ENCODE measurements around the gene ADAMTSL2.

ADAMTSL2 gene

DNA sequence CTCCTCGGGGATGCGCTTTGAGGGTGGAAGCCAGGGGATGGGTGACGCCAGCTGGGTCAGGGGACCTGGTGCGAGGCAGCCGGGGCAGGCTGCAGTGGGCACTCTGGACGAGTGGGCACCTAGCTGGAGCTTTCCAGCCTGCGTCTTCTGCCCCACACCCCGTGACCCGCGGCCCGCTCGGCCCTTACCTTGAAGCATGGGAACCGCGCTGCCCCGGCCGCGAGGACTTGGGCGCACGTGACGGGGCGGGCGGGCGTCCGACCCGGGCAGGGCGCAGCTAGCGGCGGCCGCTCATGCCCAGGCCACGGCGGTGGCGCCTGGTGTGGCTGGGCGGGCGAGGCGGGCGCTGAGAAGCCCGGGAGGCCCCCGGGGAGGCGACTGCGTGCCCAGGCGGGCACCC is 74.4 kb downstream of the ADAMTSL2 start:
- DNase-seq = no peak

DNA sequence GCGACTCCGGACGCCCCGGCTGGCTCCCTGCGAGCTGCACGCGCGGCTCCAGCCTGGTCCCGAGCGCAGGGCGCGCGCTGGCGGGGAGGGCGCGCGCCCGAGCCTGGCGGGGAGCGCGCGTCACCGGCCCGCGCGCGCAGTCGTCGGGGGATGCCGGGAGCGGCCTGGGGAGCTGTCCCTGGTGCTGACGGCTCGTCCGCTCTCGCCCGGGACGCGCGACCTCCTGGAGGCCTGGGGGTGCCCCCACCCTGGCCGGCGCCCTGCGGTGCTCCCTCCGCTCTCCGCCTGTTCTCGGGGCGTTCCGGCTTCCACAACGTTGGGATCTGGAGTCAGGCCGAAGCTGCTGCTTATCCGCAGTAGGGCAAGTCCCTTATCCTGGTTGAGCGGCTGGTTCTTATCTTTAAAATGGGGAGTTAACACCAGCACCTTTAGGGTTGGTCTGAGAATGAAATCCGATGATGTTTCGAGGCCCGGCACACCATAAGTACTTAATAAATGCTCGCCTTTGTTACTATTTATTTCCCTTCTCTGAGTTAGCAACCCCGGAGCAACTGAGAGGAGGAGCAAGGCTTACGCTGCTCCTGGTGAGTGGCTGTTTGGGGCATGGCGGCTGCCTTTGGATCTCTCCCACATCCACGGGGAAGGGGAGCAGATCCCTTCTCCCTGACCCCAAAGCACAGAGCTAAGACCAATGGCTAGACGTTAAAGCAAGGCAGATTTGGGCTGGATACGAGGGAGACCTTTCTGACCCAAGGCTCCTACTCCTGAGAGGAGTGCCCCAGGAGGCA is 75.0 kb downstream of the ADAMTSL2 start, which contains the start of gene FAM163B:
FAM163B (minus strand) TSS at position 79 of the 788 bp plus-strand sequence. CDS start 29,166 bp downstream, outside the sequence.
- DNase-seq = peak; percentile 8 to 53 (median 21)

GRCh38 chr9:133610845-133611244 is 76.3 kb downstream of the ADAMTSL2 start:
- DNase-seq = no peak

DNA sequence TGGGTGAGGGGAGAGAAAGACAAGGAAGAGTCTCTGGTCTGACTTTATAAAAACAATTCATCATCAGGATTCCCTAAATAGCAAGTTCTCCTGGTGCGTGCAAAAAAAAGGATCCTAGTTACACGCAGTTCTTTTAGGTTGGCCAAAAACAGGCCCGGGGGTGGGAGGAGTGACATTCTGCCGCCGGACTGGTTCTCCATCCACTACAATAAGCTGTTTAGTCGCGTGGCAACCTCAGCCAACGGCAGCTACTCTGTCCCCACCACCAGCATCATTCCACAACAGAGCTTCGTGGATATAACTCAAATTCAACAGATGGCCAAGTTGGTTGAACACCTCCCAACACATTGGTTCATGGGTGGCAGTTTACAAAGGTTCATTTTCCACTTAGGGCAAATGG is 77.5 kb downstream of the ADAMTSL2 start:
- no peak for DNase-seq

DNA sequence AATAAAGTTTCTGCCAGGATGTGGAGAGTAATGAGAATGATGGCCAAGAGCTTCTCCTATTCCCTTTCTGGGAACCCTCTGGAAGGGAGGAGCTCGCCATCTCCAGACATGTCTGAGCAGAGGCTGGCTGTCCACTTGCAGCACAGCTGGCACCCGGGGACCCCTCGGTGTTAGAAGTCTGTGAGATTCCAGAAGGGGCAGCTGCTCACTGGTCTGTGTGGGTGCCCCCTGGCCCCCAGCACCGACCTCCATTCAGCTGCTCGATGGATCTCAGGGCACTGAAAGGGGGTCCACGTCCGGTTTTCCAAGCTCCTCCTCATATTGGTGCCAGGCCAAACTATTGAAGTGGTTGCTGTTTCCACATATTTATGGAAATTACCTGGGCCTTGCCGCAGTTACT is 78.3 kb downstream of the ADAMTSL2 start:
- no peak for DNase-seq

DNA sequence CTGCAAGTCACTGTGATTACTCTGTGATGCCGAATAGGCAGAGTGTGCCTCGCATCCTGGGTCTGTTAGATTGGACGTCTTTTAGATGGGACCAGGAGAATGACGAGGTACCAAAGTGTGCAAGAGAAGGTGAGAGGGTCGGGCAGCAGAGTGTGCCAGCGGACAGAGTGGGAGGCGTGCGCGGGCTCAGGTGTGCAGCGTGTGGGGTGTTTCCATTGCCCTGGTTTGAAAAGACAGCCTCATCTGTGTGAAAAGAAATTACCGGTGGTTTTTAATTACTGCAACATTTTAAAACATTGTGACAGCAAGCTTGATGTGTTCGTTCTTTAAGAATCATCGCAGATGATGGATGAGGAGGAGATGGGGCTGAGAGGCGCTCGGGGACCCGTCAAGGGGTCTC is 78.9 kb downstream of the ADAMTSL2 start:
- DNase-seq = no peak

GRCh38 chr9:133614056-133614455 is 79.6 kb downstream of the ADAMTSL2 start:
- no peak for DNase-seq

- no peak for DNase-seq
Measured at GRCh38 chr9:133614678-133615077, 80.2 kb downstream of the ADAMTSL2 start.

GRCh38 chr9:133615186-133615585 is 80.7 kb downstream of the ADAMTSL2 start:
- no peak for DNase-seq

DNA sequence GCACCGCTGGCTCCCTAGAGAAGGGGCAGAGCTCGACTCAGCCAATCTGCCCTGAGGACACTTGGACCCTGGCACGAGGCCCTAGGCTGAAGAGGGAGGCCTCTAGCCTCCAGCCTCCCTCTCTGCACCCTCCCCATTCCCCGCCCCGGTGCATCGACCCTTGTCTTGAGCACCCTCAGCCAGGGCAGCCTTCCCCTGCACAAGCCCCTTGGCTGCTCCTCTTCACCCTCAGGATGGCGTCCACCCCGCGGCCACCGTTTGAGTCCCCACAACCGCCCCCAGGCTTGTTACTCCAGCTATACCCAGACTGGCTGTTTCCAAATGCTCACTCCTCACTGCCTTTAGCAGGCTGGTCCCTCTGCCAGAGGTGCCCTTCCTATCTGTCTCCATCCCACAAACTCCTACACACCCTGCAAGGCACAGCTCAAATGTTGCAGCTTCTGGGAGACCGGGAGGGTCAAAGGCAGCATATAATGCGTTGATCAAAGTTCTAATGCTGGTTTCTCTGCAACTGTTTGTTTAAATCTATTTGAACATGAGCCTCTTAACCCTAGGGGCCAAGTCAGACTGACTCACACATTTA is 81.2 kb downstream of the ADAMTSL2 start:
- no peak for DNase-seq

GRCh38 chr9:133616643-133617405 is 82.3 kb downstream of the ADAMTSL2 start:
- no peak for DNase-seq

- no peak for DNase-seq
Measured at GRCh38 chr9:133618726-133619125, 84.2 kb downstream of the ADAMTSL2 start.

- DNase-seq = peak; percentile 3 to 60 (median 38)
Measured at GRCh38 chr9:133619791-133620190, 85.3 kb downstream of the ADAMTSL2 start.

DNA sequence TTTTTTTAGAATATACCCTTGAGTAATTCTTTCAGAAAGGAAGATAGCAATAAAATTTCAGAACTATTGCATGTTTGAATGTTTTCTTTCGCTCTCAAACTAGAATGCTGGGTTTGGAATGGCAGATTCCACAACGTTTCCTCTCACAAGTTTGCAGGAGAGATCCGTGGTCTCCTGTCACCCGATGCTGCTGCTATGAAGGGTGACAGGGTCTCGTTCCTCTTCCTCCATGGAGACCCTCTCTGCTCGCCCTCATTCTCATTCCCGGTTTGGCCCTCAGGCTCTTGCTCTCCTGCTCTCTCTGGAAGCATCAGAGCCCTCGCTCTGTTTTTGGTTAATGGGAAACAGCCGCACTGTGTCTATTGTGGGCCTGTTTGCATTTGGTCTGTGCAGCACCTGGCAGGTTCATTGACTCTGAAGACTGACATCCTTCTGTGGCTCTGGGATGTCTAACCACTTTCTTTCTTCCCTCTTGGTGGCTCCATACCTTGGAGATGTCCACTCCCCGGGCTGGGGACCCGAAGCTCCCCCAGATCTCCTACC is 87.3 kb downstream of the ADAMTSL2 start:
- DNase-seq = no peak

- DNase-seq = no peak
Measured at GRCh38 chr9:133622555-133622954, 88.1 kb downstream of the ADAMTSL2 start.
